ENCODE data around the gene GRK5.

- TF ChIP-seq GATA3 (IDR thresholded peaks at IDR 0.05; ENCODE audit: low read depth, low read length) (no peak), GATA2 (IDR thresholded peaks at IDR 0.05; ENCODE audit: low read depth, low read length) (no peak)
Measured at GRCh38 chr10:119393019-119393418, 185.6 kb downstream of the GRK5 start.

Measured in SH-SY5Y (cell line).